Esophagus squamous epithelium (tissue), 4 donors: ENCODE data around the gene MEI1.

Experiments
- POLR2A ChIP-seq, 4 donors: fragments of 450-650 bp; IDR thresholded peaks; one replicate each; pipeline ENCODE4 v1.6.1; 2017; ENCODE audit warnings: antibody characterized with exemption in 4 of 4, mild to moderate bottlenecking in 4 of 4, moderate library complexity in 3 of 4
- TF ChIP-seq, protein P1 (sequence below), 6 experiments: fragments of 450-650 bp in 4 of 6; fragments of 200-600 bp in 2 of 6; sonication (generic) in 2 of 6; IDR thresholded peaks; one replicate each; pipeline ENCODE4 v1.5.1; 2016 to 2019; ENCODE audit warnings: antibody characterized with exemption in 6 of 6, mild to moderate bottlenecking in 4 of 6, moderate library complexity in 4 of 6

DNA sequence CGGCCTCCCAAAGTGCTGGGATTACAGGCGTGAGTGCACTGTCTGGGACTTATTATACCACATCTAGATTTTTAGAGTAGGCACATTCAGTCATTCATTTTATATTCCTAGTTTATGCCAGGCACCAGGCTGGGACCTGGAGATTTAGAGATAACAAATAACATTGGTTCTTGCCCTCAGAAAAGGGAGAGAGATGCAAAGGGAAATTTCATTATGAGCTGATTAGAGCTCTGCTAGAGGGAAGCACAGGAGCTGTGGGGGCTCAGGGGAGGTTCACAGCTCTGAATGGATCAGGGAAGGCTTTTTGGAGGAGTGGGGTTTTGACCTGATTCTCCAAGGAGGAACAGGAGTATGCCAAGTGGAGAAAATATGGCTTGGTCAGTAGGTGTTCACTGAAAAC, 32.3 kb downstream of the MEI1 start:
- TF ChIP-seq, protein P1, sequence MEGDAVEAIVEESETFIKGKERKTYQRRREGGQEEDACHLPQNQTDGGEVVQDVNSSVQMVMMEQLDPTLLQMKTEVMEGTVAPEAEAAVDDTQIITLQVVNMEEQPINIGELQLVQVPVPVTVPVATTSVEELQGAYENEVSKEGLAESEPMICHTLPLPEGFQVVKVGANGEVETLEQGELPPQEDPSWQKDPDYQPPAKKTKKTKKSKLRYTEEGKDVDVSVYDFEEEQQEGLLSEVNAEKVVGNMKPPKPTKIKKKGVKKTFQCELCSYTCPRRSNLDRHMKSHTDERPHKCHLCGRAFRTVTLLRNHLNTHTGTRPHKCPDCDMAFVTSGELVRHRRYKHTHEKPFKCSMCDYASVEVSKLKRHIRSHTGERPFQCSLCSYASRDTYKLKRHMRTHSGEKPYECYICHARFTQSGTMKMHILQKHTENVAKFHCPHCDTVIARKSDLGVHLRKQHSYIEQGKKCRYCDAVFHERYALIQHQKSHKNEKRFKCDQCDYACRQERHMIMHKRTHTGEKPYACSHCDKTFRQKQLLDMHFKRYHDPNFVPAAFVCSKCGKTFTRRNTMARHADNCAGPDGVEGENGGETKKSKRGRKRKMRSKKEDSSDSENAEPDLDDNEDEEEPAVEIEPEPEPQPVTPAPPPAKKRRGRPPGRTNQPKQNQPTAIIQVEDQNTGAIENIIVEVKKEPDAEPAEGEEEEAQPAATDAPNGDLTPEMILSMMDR (IDR thresholded peaks at IDR 0.05): no peak
- no peak for TF ChIP-seq POLR2A (IDR thresholded peaks at IDR 0.05)
